HG03521 (cell line): Measurements from ENCODE around the gene CHURC1.
A peak's percentile ranks its signal among the peaks of the same experiment; 100 is the strongest.

Experiments
- ATAC-seq: cut with Tn5 transposase; IDR thresholded peaks from one replicate; pipeline ENCODE4 v1.9.1; 2021; ENCODE audit warnings: mild to moderate bottlenecking, moderate library complexity; ENCODE audit not compliant: unreplicated experiment

The CHURC1 gene

GRCh38 chr14:64937821-64938193 lies 23.6 kb downstream of the CHURC1 start:
- ATAC-seq = no peak

DNA sequence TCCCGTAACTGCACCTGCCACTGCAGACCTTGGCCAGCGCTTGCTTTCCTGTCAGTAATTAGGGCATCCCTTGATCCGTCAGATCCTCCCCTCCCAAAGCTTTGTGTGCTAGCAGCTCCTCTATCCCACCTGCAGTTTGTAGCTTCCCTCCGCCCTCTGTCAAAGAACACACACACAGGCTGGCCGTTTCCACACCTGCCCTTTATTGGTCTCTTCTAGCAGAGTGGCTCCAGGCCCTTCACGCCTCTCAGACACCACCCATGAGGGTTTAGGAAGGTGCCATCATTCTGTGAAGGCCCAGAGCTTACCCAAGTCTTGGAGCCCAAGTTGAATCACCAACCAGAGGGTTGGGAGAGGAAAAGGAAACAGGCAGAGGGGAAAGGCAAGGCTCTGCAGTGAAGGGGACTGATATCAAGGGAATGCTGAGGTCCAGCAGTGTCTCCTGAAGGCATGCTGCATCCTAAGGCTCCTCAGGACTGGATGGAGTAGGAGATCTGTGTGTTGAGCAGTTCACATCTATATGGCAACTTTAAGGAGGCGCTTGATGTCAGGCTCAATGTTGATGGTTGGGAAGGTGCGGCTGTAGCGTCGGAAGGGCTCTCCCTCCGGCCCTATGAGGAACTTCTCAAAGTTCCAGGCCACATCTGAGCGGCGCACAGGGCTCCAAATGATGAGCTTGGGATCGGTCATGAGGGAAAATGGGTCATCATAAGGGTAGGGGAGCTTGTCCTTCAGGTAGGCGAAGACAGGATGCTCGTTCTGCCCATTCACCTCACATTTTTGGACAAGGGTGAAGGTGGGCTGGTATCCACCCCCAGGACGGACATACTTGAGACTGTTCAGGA lies 24.9 kb downstream of the CHURC1 start:
- ATAC-seq = no peak

DNA sequence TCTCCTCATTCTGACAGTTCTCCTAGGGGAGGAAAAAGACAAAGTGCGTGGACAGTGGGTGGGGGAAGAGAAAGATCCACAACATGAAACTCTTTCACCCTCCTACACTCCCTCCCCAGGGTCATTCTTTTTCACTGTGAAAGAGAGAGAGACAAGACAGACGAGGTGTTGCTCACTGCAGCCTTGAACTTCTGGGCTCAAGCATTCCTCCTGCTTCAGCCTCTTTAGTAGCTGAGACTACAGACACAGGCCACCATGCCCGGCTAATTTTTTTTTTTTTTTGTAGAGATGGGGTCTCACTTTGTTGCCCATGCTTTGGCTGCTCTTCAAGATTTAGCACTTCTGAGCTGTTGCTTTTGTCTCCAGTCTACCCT lies 25.5 kb downstream of the CHURC1 start:
- ATAC-seq = no peak

- ATAC-seq = no peak
Observed at GRCh38 chr14:64940336-64940910, 26.2 kb downstream of the CHURC1 start.

- ATAC-seq = no peak
Observed at GRCh38 chr14:64942531-64943111, 28.4 kb downstream of the CHURC1 start, which contains the start of gene GPX2. GPX2 (minus strand) TSS chr14:64942745; CDS start chr14:64942726, 19 bp downstream.

- no peak for ATAC-seq
Observed at GRCh38 chr14:64943556-64943955, 29.3 kb downstream of the CHURC1 start.

GRCh38 chr14:64944041-64944440 lies 29.8 kb downstream of the CHURC1 start:
- no peak for ATAC-seq

GRCh38 chr14:64944861-64945260 lies 30.6 kb downstream of the CHURC1 start:
- ATAC-seq = no peak

DNA sequence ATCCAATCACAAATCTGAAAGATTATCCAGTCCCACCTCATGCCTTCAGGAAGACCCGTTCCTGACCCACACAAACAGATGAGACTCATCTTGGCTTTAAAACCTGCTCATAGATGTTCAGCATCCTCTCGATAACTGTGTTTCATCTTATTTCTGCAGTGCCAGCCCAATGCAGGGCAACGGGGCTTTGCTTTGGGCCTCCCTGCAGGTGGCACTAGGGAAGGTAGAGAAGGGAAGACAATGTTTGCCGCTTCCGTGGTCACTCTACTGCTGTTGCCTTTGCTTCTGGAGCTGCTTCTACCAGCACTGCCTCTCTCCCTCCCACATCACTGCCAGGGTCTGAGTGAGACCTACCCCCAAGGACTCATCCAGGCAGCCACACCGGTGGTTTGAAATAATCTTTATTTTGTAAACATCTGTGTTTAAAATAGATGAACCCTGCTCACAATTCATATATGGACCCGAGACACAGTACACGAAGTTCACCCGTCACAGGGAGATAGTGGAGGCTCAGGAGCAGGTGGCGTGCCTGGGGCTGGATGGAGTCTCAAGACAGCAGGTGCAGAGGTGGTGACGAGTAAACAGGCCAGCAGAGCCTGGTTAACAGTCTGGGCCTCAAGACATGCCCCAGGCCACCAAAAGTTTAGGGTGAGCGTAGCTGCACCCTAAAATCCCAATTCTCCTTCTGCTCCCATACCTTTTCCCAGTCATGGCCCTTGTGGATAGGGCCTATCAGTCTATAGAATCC lies 31.4 kb downstream of the CHURC1 start:
- ATAC-seq = no peak

DNA sequence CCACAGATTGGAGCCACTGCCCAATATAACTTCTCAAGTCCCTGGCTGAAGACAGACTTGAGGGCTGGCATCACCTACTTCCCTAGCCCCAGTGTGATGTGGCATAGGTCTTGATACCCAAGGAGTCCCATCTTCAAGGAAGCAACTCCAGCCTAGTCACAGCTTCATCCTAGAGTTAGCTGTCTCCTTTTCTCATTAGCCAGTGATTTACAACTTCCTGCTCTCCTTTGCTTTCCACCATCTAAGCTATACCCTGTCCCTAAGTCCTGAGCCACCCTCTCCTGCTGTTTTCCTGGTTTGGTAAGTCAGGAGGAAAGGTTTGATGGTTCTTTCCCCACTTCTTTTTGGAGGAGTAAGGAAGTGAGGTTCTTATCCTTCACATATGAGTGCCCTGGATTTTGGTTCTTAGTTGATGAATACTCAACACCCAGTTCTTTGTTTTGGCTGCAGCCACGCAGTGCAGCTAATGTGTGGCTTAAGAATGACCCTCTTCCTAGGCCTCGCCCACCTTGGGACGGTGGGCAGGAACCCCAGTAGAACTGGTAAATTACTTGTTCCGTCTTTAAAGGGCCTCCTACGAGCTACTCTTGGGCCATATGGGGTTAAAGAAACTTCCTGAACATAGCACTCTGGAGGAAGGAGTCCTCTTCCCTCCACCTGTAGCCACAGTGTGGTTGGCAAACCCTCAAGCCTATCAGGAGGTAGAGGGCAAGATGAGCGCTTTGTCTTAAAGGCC lies 32.2 kb downstream of the CHURC1 start:
- no peak for ATAC-seq

DNA sequence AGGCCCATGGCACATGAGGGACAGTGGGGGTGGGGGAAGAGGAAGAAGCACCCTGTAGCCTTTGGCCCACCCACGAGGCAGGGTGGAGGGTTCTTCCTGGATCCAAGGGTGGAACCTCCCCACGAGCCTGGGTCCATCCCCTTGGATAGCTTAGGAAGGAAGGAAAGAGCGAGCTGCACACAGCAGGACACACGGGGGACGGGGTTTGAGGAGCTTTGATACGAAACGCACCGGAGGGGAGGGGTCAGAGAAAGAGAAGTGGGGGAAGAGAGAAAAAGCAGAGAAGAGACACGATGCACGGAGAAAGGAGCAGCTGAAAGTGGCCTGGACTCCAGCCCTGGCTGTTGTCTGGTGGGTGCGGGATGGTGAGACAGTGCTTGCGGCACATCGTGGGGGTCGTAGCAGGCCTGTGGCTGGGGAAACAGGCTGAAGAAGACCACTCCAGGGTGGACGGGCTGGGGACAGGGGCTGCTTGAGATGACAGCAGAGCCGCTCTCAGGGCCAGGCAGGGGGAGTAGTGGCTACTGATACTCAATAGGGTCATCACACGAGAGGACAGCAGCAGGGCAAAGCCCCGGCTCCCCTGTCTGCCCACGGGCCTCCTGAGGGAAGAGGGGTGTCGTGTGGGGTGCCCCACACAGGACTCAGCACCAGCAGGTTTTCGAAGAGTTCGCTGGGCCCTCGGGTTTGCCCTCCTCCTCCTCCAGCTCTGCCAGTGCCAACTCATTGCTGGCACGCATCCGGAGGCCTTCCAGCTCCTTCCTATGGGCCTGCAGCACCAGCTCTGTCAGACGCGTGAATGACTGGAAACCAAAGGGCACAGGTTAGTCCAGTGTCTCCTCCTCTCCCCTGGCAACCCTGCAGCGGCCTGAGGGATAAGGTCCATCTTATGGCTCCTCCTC lies 33.7 kb downstream of the CHURC1 start:
- no peak for ATAC-seq

DNA sequence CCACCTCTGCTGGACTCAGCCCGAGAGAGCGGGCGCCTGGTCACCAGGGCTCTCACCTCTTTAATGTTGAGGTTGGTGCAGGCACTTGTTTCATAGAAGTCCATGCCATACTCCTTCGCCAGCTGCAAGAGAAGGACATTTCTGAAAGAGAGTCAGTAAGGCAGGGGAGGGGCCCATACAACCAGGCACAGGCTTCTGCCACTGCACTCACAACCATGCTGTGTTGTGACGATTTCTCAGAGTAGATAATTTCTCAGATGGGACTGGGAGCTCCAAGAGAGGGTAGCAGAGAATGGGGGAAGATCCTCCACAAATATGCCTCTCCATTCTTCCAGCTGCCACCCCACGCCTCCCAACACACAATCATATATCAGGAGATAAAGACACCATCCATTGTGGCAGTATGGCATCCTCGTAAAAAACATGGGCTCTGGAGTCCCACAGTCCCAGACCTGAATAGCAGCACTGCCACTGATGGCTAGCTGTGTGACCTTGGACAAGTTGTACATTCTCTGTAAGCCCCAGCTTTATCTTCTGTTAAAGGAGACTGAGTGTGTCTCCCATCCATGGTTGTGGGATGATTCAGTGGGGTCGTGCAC lies 34.5 kb downstream of the CHURC1 start:
- no peak for ATAC-seq

DNA sequence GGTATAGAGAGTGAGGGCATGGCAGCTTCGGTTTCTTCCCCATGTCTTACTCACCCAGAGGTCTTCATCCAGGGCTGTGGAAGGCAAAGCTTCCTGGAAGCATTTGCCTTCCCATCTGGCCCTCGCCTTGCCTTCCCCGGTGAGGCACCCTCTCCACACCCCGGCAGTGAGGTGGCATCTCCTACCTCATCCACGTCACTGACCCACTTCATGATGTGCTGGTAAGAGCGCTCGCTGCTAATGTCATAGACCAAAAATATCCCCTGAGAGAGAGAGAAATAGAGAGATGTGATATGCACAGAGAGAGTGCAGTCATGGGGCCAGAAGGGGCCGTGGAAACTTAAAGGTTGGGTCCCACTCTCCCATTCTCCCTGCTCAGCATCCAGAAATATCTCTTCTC lies 36.6 kb downstream of the CHURC1 start:
- ATAC-seq = no peak

DNA sequence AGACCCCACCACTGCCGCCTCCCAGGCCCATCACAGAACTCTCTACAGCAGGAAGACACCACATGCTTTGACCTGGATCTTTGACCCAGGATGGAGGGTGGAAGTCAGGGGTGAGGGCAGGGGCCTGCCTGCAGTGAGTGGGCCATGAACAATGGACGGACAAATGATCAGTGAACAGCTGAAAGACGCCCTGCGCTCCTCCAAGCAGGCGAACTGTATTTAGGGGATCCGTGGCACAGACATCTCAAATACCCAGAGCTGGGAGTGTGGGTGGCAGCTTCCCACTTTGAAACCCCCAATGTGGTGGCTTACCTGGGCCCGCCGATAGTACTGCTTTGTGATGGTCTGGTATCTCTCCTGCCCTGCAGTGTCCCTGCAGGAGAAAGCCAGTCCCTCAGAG lies 37.0 kb downstream of the CHURC1 start:
- no peak for ATAC-seq

GRCh38 chr14:64951724-64952123 lies 37.5 kb downstream of the CHURC1 start:
- ATAC-seq = no peak

DNA sequence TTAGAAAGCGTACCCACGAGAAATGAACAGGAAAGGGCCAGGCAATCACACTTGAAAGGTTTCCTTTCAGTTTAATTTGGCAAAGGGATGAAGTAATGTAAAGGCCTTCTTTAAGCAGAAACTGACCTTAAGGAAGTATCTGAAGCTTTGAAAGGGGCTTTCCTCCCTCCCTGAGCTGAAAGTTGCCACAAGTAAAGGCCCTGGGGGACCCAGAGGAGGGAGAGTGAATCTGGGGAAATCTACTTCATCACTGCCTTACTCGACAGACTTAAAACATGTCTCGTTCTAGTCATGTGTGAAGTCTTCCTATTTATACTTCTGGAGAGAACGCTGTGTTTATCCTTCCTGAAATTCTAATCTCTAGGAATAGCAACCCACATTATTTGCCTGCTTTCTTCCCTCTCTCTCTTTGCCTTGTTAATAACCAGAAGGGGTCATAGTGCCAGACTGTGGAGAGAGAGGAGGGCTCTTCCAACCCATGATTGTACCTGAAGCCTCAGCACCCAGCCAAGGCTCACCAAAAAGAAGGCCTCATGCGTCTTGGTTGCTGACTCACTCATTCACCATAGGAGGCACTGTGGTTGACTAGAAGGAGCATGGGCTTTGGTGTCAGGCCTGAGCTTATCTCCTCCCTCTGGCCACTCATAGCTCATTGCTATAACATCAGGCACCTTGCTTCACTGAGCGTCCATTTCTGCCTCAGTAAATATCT lies 38.5 kb downstream of the CHURC1 start:
- ATAC-seq = peak; percentile 41

GRCh38 chr14:64953310-64953654 lies 39.0 kb downstream of the CHURC1 start:
- ATAC-seq = no peak

DNA sequence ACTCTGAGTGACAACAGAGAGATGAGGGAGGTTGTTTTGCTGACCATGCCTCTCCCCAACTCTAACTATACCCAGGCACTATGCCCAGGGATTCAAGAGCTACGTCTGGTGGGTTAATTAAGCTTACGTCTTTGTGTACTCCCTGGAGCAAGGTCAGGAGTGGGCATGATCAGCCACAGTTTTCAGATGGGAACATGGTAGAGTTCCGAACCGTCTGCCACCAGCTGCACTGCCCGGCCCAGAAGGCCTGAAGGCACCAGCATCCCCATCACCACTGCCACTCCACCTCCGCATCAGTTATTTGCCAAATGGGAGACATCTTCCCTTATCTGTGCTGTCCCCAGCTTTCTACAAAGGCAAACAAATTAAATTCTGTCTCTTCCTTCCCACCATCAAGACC lies 39.4 kb downstream of the CHURC1 start:
- ATAC-seq = no peak
